K562 (cell line): ENCODE measurements around the gene LPAR5. TPM values are rescaled to one million over a fixed set of nuclear protein-coding genes. Genes with fewer than 3 reads are reported as not detected.

ENCODE experiments used
- ATAC-seq: fragments of 200-7000 bp; cut with Tn5 transposase; 3 replicates; pipeline ENCODE4 v1.9.1; 2020; ENCODE audit warnings: moderate library complexity
- BruUV-seq: library from RNA; stranded (reverse); fragments of 400-500 nt; replicated peaks from 2 replicates; lab custom pipeline; 2021; lab: Mats Ljungman, UMichigan
- CTCF ChIA-PET: fragments of 300-600 bp; formaldehyde crosslinking; extraction: SDS; loops from one replicate; lab custom pipeline; 2021; ENCODE audit warnings: low intra/inter-chr PET ratio; lab: Yijun Ruan, JAX
- POLR2A ChIA-PET: fragments of 300-600, 350-650 bp; sonication (Branson Sonifier 250); formaldehyde crosslinking; extraction: SDS; loops from one replicate; lab custom pipeline; 2021; ENCODE audit warnings: antibody characterized with exemption, inconsistent platforms; lab: Yijun Ruan, JAX
- DNase-seq, 4 experiments: peaks; one replicate each; pipeline versions ENCODE4 v3.0.0 to v3.0.0-alpha.2; 2011 to 2018; ENCODE audit warnings: low spot score in 3 of 4, mixed read lengths in 3 of 4; ENCODE audit errors: extremely low read depth in 1 of 4
- FAIRE-seq: peaks from 2 replicates; lab custom pipeline; 2011; peaks lifted over from hg19 to GRCh38; lab: Jason Lieb, UNC
- H2AFZ ChIP-seq: 2 replicates; pipeline ENCODE4 v1.6.0; 2011; ENCODE audit warnings: low read depth, low read length, control low read depth, inconsistent platforms
- H3K27ac ChIP-seq: fragments of 200-600 bp; 3 replicates; pipeline ENCODE4 v1.8.0; 2011; ENCODE audit warnings: low read depth, mild to moderate bottlenecking, control low read depth, inconsistent platforms, low read length, moderate library complexity, mixed read lengths; ENCODE audit errors: extremely low read depth
- H3K27me3 ChIP-seq, 2 experiments: fragments of 300-600 bp in 1 of 2; 2 replicates in 1 of 2; 3 replicates in 1 of 2; pipeline versions ENCODE4 v1.6.0 to v1.8.0; 2011; ENCODE audit warnings: inconsistent platforms in 2 of 2, low read length in 2 of 2, mild to moderate bottlenecking in 1 of 2, mixed read lengths in 1 of 2, moderate library complexity in 1 of 2; ENCODE audit not compliant: control insufficient read depth in 2 of 2, insufficient read depth in 2 of 2
- H3K36me3 ChIP-seq: fragments of 300-600 bp; 3 replicates; pipeline ENCODE4 v1.8.0; 2011; ENCODE audit warnings: mild to moderate bottlenecking, low read length, inconsistent platforms; ENCODE audit not compliant: control insufficient read depth, insufficient read depth
- H3K4me1 ChIP-seq, 2 experiments: fragments of 200-600 bp in 1 of 2; replicated peaks in 1 of 2; 2 replicates in 1 of 2; 3 replicates in 1 of 2; pipeline versions ENCODE4 v1.5.1 to v1.8.0; 2011; ENCODE audit warnings: inconsistent platforms in 2 of 2, low read length in 2 of 2, mild to moderate bottlenecking in 1 of 2, mixed read lengths in 1 of 2, moderate library complexity in 1 of 2; ENCODE audit not compliant: control insufficient read depth in 2 of 2, insufficient read depth in 2 of 2
- H3K4me2 ChIP-seq: 2 replicates; pipeline ENCODE4 v1.6.1; 2011; ENCODE audit warnings: low read length, control low read depth, inconsistent platforms, mixed read lengths; ENCODE audit not compliant: insufficient read depth
- H3K4me3 ChIP-seq: fragments of 200-600 bp; sonication (generic), shearing (Covaris generic); 2 replicates; pipeline ENCODE4 v1.5.1; 2016; ENCODE audit warnings: control low read depth, inconsistent platforms
- H3K79me2 ChIP-seq: fragments of 200-600 bp; 3 replicates; pipeline ENCODE4 v1.8.0; 2011; ENCODE audit warnings: low read length, inconsistent platforms; ENCODE audit not compliant: control insufficient read depth, insufficient read depth
- H3K9ac ChIP-seq, 2 experiments: 2 replicates each; pipeline versions ENCODE4 v1.6.0 to v1.6.1; 2011; ENCODE audit warnings: low read depth in 2 of 2, low read length in 2 of 2, control low read depth in 1 of 2, inconsistent platforms in 1 of 2, mild to moderate bottlenecking in 1 of 2, mixed read lengths in 1 of 2; ENCODE audit not compliant: insufficient read depth in 1 of 2
- H3K9me1 ChIP-seq: one replicate; pipeline ENCODE4 v1.6.0; 2011; ENCODE audit warnings: inconsistent platforms, mild to moderate bottlenecking, low read length, moderate library complexity; ENCODE audit not compliant: control insufficient read depth, insufficient read depth
- H3K9me3 ChIP-seq: replicated peaks from 2 replicates; pipeline ENCODE4 v1.5.1; 2011; ENCODE audit warnings: low read depth, low read length, inconsistent platforms; ENCODE audit not compliant: control insufficient read depth, insufficient read depth
- H4K20me1 ChIP-seq: replicated peaks from 2 replicates; pipeline ENCODE4 v1.6.1; 2011; ENCODE audit warnings: low read length, inconsistent platforms, mixed read lengths; ENCODE audit not compliant: control insufficient read depth, insufficient read depth
- CTCF ChIP-seq, 3 experiments: IDR thresholded peaks in 2 of 3; conservative IDR thresholded peaks in 1 of 3; 2 replicates each; pipeline ENCODE4 v1.5.1; 2011 to 2012; ENCODE audit warnings: low read length in 3 of 3, mild to moderate bottlenecking in 3 of 3, control low read depth in 2 of 3, improper control_type of control experiment in 1 of 3, inconsistent platforms in 1 of 3, low read depth in 1 of 3, mixed read lengths in 1 of 3, moderate library complexity in 1 of 3; ENCODE audit not compliant: insufficient read depth in 2 of 3
- RAD21 ChIP-seq, 2 experiments: fragments of 250-450 bp in 1 of 2; fragments of 450-650 bp in 1 of 2; sonication (Bioruptor Pico) in 1 of 2; formaldehyde crosslinking in 1 of 2; IDR thresholded peaks in 1 of 2; conservative IDR thresholded peaks in 1 of 2; 2 replicates each; pipeline versions ENCODE4 v1.4.0 to v1.8.0; 2020 to 2022; ENCODE audit warnings: mild to moderate bottlenecking in 2 of 2, moderate library complexity in 1 of 2
- XRCC5 ChIP-seq: fragments of 200-400 bp; formaldehyde crosslinking; IDR thresholded peaks from 2 replicates; pipeline ENCODE4 v1.6.1; 2017; ENCODE audit warnings: low read depth, mild to moderate bottlenecking, low read length
- WGBS: fragments of 100-300 bp; shearing (Covaris generic); methylation state at CpG from one replicate; pipeline ENCODE4 v1.1.6; 2016; ENCODE audit warnings: low coverage, mixed read lengths; ENCODE audit not compliant: insufficient coverage; ENCODE audit errors: missing lambda C conversion rate; 5-methylcytosine and 5-hydroxymethylcytosine counted together
- in situ Hi-C: fragments of 300-500 bp; cut with MboI; formaldehyde crosslinking; loops from 4 replicates; pipeline ENCODE4 v1.15.0; 2018; ENCODE audit warnings: inconsistent platforms, mixed read lengths
- intact Hi-C: fragments of 100-400 bp; cut with micrococcal nuclease; formaldehyde crosslinking; loops from 2 replicates; pipeline ENCODE4 v1.14.2; 2022
- polyA plus RNA-seq, 8 experiments: library from polyadenylated mRNA; depleted of rRNA in 4 of 8; stranded (reverse) in 5 of 8; unstranded in 3 of 8; fragments of >200 nt; fragmentation: Nextera tagmentation in 2 of 8; fragmentation: Illumina TruSeq in 1 of 8; extraction: Ambion mirVana in 2 of 8; extraction: Trizol in 1 of 8; gene quantifications; 2 replicates each; pipeline versions ENCODE4 v1.2.1 to v1.2.3, GENCODE V29; 2011 to 2014; ENCODE audit warnings: inconsistent platforms in 1 of 8, missing spikeins in 1 of 8
- total RNA-seq, 7 experiments: library from RNA; depleted of rRNA in 6 of 7; stranded (reverse); fragments of >200 nt in 6 of 7; fragmentation: Illumina TruSeq in 2 of 7; extraction: Trizol in 2 of 7; gene quantifications; 2 replicates each; pipeline versions ENCODE4 v1.2.1 to v1.2.3, GENCODE V29; 2011 to 2021; ENCODE audit warnings: low replicate concordance in 1 of 7

The LPAR5 gene
- total and polyA plus RNA-seq, 9 of the 15 experiments (the other 6 are each of a cell fraction or from before 2014, with no cell fraction given): 1.3 to 11.7 (median 3.6) TPM

- no peaks in the 10 kb centered on the region for H4K20me1 ChIP-seq
- H3K36me3 ChIP-seq: peaks cover 63% of the 10 kb centered on the region; the same call in 2 of the 3 replicates
- peak; percentile 51 for FAIRE-seq
- ChIA-PET CTCF (no interaction called here), POLR2A (interaction anchor here (0.6 to 1.2 kb wide), 2 partner anchors 11 to 257 kb away, joined by 4 to 5 read pairs; no protein-coding TSS in a partner anchor)
- H3K27ac ChIP-seq: no peak overlapping the region; the same call in 2 of the 3 replicates
- H3K4me2 ChIP-seq: no peak overlapping the region
- H3K79me2 ChIP-seq: peaks cover under 1% of the 10 kb centered on the region; the same call in 1 of the 3 replicates
- WGBS: 90% methylated on average over 7 of the region's 8 CpGs
- in situ Hi-C loops: no loop called here
- ATAC-seq: no peak
- H3K4me3 ChIP-seq: no peak overlapping the region
- no TSS peak for BruUV-seq
- no peak overlapping the region for H2AFZ ChIP-seq
- no peak for DNase-seq
- H3K9ac ChIP-seq: no peak overlapping the region
- peaks cover 0 to 9% of the 10 kb centered on the region in 2 experiments; a peak in 1 of 5 replicates for H3K4me1 ChIP-seq
- intact Hi-C loops: no loop called here
- H3K9me3 ChIP-seq: no peaks in the 10 kb centered on the region
- TF ChIP-seq XRCC5 (no peak), CTCF (IDR thresholded peaks at IDR 0.05 in 2 of 3, conservative IDR thresholded peaks at IDR 0.05 in 1 of 3; ENCODE audit: insufficient read depth in 2 of 3, low read depth in 1 of 3, low read length in 3 of 3) (peak; percentile 35 to 44 (median 42); a peak in 4 of 6 replicates), RAD21 (CRISPR knock-in tag; conservative IDR thresholded peaks at IDR 0.05 in 1 of 2, IDR thresholded peaks at IDR 0.05 in 1 of 2) (peak in 1 of 2 experiments; percentile 19; a peak in 1 of 4 replicates)
- no peaks in the 10 kb centered on the region for H3K9me1 ChIP-seq
- no peaks in the 10 kb centered on the region for H3K27me3 ChIP-seq
Measured at GRCh38 chr12:6667559-6668210, 31.9 kb upstream of the LPAR5 start.
